Breast epithelium (tissue), 4 donors: Measurements from ENCODE around the gene GALNTL6. TPM values are rescaled to one million over a fixed set of nuclear protein-coding genes. Genes with fewer than 3 reads are reported as not detected.
"Not testable (repeated sequence)": the region's sequence is repeated elsewhere in the genome, so short reads cannot be mapped to it uniquely, and the experiment has no call there.

Experiments used
- DNase-seq, 2 donors: peaks; one replicate each; pipeline ENCODE4 v3.0.0-alpha.2; 2019; ENCODE audit warnings: low spot score in 2 of 2
- H3K27ac ChIP-seq, 2 donors: fragments of 200-600 bp; sonication (generic) in 1 of 2; one replicate each; pipeline ENCODE4 v1.5.1; 2016 to 2019; ENCODE audit warnings: mild to moderate bottlenecking in 1 of 2
- H3K27me3 ChIP-seq, 2 donors: fragments of 200-600 bp; sonication (generic) in 1 of 2; one replicate each; pipeline versions ENCODE4 v1.5.1 to v1.6.0; 2017 to 2019; ENCODE audit warnings: control low read depth in 1 of 2, mild to moderate bottlenecking in 1 of 2
- H3K36me3 ChIP-seq: fragments of 200-600 bp; one replicate; pipeline ENCODE4 v1.5.1; 2019
- H3K4me1 ChIP-seq, 2 donors: fragments of 200-600 bp; sonication (generic); one replicate each; pipeline ENCODE4 v1.5.1; 2016 to 2019; ENCODE audit warnings: control low read depth in 1 of 2
- H3K4me3 ChIP-seq, 3 donors: fragments of 200-600 bp; sonication (generic); 1 replicate in 2 of 3; 2 replicates in 1 of 3; pipeline ENCODE4 v1.5.1; 2016 to 2019; ENCODE audit warnings: mild to moderate bottlenecking in 3 of 3, moderate library complexity in 2 of 3
- H3K9me3 ChIP-seq, 2 donors: fragments of 200-600 bp; sonication (generic) in 1 of 2; one replicate each; pipeline ENCODE4 v1.5.1; 2016 to 2019; ENCODE audit warnings: control low read depth in 1 of 2
- CTCF ChIP-seq, 3 donors: fragments of 450-650 bp; IDR thresholded peaks; one replicate each; pipeline ENCODE4 v1.5.1; 2016 to 2017; ENCODE audit warnings: antibody characterized with exemption in 3 of 3, mild to moderate bottlenecking in 3 of 3, moderate library complexity in 3 of 3
- POLR2A ChIP-seq: fragments of 450-650 bp; IDR thresholded peaks from one replicate; pipeline ENCODE4 v1.6.1; 2016; ENCODE audit warnings: antibody characterized with exemption, mild to moderate bottlenecking, moderate library complexity
- POLR2AphosphoS5 ChIP-seq, 3 donors: sonication (generic); formaldehyde crosslinking; IDR thresholded peaks; one replicate each; pipeline ENCODE4 v1.6.1; 2017; ENCODE audit warnings: antibody characterized with exemption in 3 of 3
- intact Hi-C: fragments of 100-400 bp; cut with DNase I; formaldehyde crosslinking; loops from one replicate; pipeline ENCODE4 v1.15.1; 2023; ENCODE audit warnings: low total_unique reads
- total RNA-seq, 3 donors: library from RNA; depleted of rRNA; stranded (reverse); fragments of >200 nt; gene quantifications; one replicate each; pipeline ENCODE4 v1.1.0, GENCODE V29; 2016

GALNTL6 gene
- total RNA-seq, 3 donors from 2014 or later = 0.29 to 0.98 TPM; not detected in 1

- H3K27ac ChIP-seq = peak overlapping the region in 1 of 2 donors; percentile 44
- H3K27me3 ChIP-seq = no peaks in the 10 kb centered on the region
- TF ChIP-seq POLR2AphosphoS5 (IDR thresholded peaks at IDR 0.05) (no peak), POLR2A (no peak), CTCF (IDR thresholded peaks at IDR 0.05) (no peak)
- DNase-seq = no peak
- no peaks in the 10 kb centered on the region for H3K9me3 ChIP-seq
- H3K36me3 ChIP-seq = no peaks in the 10 kb centered on the region
- intact Hi-C loops = no loop called here
- no peaks in the 10 kb centered on the region for H3K4me1 ChIP-seq
- no peak overlapping the region for H3K4me3 ChIP-seq
Measured at GRCh38 chr4:173041482-173041881, 1228.3 kb downstream of the GALNTL6 start.

GRCh38 chr4:173042139-173042538 lies 1228.9 kb downstream of the GALNTL6 start:
- DNase-seq, H3K4me1 ChIP-seq, H3K4me3 ChIP-seq, H3K36me3 ChIP-seq, intact Hi-C loops, H3K27ac ChIP-seq, H3K27me3 ChIP-seq, H3K9me3 ChIP-seq: not testable (repeated sequence)

GRCh38 chr4:173044340-173044739 lies 1231.1 kb downstream of the GALNTL6 start:
- TF ChIP-seq POLR2AphosphoS5 (IDR thresholded peaks at IDR 0.05) = no peak
- TF ChIP-seq CTCF (IDR thresholded peaks at IDR 0.05) = no peak
- no peak for TF ChIP-seq POLR2A
- intact Hi-C loops = no loop called here

GRCh38 chr4:173045571-173045970 lies 1232.4 kb downstream of the GALNTL6 start:
- H3K9me3 ChIP-seq = no peaks in the 10 kb centered on the region
- intact Hi-C loops = no loop called here
- no peaks in the 10 kb centered on the region for H3K4me1 ChIP-seq
- no peak overlapping the region for H3K27ac ChIP-seq
- DNase-seq = no peak
- no peaks in the 10 kb centered on the region for H3K27me3 ChIP-seq
- H3K4me3 ChIP-seq = no peak overlapping the region
- no peaks in the 10 kb centered on the region for H3K36me3 ChIP-seq
- TF ChIP-seq POLR2AphosphoS5 (IDR thresholded peaks at IDR 0.05) = no peak
- TF ChIP-seq CTCF (IDR thresholded peaks at IDR 0.05) = no peak
- no peak for TF ChIP-seq POLR2A

More at GRCh38 chr4:173044340-173044739, 1231.1 kb downstream of the GALNTL6 start:
- DNase-seq = no peak
- Histone ChIP-seq H3K27ac (no peak overlapping the region), H3K36me3 (no peaks in the 10 kb centered on the region), H3K27me3 (no peaks in the 10 kb centered on the region), H3K9me3 (no peaks in the 10 kb centered on the region), H3K4me3 (no peak overlapping the region), H3K4me1 (no peaks in the 10 kb centered on the region)

GRCh38 chr4:173046144-173046543 lies 1232.9 kb downstream of the GALNTL6 start:
- no peak for DNase-seq

More at GRCh38 chr4:173046144-173046543, 1232.9 kb downstream of the GALNTL6 start:
- no peak for TF ChIP-seq POLR2A
- TF ChIP-seq POLR2AphosphoS5 (IDR thresholded peaks at IDR 0.05) = no peak
- TF ChIP-seq CTCF (IDR thresholded peaks at IDR 0.05) = no peak
- H3K4me1 ChIP-seq = no peaks in the 10 kb centered on the region
- H3K36me3 ChIP-seq = no peaks in the 10 kb centered on the region
- no peaks in the 10 kb centered on the region for H3K9me3 ChIP-seq
- H3K4me3 ChIP-seq = no peak overlapping the region
- H3K27me3 ChIP-seq = no peaks in the 10 kb centered on the region
- H3K27ac ChIP-seq = no peak overlapping the region
- intact Hi-C loops = no loop called here
